ENCODE measurements around the gene CALN1.

DNA sequence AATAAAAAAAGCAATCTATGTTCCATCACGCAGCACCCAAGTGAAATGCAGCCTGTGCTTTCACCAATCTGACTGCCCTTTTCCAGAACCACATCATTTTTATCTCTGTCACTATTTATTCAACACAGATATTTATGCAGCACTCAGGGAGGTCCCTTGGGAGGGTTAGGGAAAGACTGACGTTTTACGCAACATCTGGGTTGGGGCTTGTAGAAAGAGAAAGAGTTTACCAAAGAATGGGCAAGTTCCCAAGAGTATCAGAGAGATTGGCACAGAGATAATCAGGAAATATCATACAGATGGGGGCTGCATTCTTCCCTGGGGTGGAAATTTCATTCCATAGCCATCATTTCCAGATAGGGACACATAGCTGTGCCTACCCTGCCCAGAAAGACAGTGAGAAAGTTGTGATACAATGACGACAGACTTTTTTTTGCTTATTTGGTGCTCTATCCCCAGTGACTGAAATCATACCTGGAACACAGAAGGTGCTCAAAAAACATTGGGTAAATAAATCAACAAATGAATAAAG, 474.2 kb downstream of the CALN1 start:
- no peak for TF ChIP-seq POLR2AphosphoS5 (IDR thresholded peaks at IDR 0.05; ENCODE audit: low read depth)
- TF ChIP-seq CTCF (conservative IDR thresholded peaks at IDR 0.05; ENCODE audit: low read depth in 2 of 2), result no peak
- TF ChIP-seq, protein P1, sequence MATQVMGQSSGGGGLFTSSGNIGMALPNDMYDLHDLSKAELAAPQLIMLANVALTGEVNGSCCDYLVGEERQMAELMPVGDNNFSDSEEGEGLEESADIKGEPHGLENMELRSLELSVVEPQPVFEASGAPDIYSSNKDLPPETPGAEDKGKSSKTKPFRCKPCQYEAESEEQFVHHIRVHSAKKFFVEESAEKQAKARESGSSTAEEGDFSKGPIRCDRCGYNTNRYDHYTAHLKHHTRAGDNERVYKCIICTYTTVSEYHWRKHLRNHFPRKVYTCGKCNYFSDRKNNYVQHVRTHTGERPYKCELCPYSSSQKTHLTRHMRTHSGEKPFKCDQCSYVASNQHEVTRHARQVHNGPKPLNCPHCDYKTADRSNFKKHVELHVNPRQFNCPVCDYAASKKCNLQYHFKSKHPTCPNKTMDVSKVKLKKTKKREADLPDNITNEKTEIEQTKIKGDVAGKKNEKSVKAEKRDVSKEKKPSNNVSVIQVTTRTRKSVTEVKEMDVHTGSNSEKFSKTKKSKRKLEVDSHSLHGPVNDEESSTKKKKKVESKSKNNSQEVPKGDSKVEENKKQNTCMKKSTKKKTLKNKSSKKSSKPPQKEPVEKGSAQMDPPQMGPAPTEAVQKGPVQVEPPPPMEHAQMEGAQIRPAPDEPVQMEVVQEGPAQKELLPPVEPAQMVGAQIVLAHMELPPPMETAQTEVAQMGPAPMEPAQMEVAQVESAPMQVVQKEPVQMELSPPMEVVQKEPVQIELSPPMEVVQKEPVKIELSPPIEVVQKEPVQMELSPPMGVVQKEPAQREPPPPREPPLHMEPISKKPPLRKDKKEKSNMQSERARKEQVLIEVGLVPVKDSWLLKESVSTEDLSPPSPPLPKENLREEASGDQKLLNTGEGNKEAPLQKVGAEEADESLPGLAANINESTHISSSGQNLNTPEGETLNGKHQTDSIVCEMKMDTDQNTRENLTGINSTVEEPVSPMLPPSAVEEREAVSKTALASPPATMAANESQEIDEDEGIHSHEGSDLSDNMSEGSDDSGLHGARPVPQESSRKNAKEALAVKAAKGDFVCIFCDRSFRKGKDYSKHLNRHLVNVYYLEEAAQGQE (IDR thresholded peaks at IDR 0.05; ENCODE audit: unreplicated experiment), result no peak
- no peak for TF ChIP-seq EZH2phosphoT487 (IDR thresholded peaks at IDR 0.05; ENCODE audit: unreplicated experiment)

Measured in GM23338 (cell line).